Suprapubic skin (tissue), 3 donors: ENCODE results near the gene DEGS2.

ENCODE experiments used
- CTCF ChIP-seq, 2 donors: fragments of 200-600 bp in 1 of 2; fragments of 450-650 bp in 1 of 2; sonication (generic) in 1 of 2; IDR thresholded peaks; one replicate each; pipeline ENCODE4 v1.5.1; 2016 to 2019; ENCODE audit warnings: antibody characterized with exemption in 2 of 2, mild to moderate bottlenecking in 1 of 2, moderate library complexity in 1 of 2
- EP300 ChIP-seq: sonication (generic); formaldehyde crosslinking; IDR thresholded peaks from one replicate; pipeline ENCODE4 v1.6.1; 2017; ENCODE audit warnings: antibody characterized with exemption
- POLR2A ChIP-seq, 2 donors: fragments of 450-650 bp; IDR thresholded peaks; one replicate each; pipeline ENCODE4 v1.6.1; 2017; ENCODE audit warnings: antibody characterized with exemption in 2 of 2, mild to moderate bottlenecking in 2 of 2, moderate library complexity in 2 of 2

- no peak for TF ChIP-seq CTCF (IDR thresholded peaks at IDR 0.05)
- TF ChIP-seq POLR2A (IDR thresholded peaks at IDR 0.05) = no peak
- no peak for TF ChIP-seq EP300
These were observed 19.2 kb upstream of the DEGS2 start for GRCh38 chr14:100178691-100179090.
